ENCODE data around the gene LNPEP.

- TF ChIP-seq CTCF (IDR thresholded peaks at IDR 0.05) (no peak), EZH2 (IDR thresholded peaks at IDR 0.05) (no peak), EZH2phosphoT487 (IDR thresholded peaks at IDR 0.05) (no peak)
These were observed 135.2 kb downstream of the LNPEP start for GRCh38 chr5:97071101-97071500.

All from neural progenitor cell (in vitro differentiated cells).